GM23338 (cell line): ENCODE results near the gene ERI3. TPM values are rescaled to one million over a fixed set of nuclear protein-coding genes. Genes with fewer than 3 reads are reported as not detected.

ENCODE experiments used
- ATAC-seq: fragments of 200-7000 bp; cut with Tn5 transposase; 3 replicates; pipeline ENCODE4 v1.9.1; 2020
- DNase-seq: peaks from one replicate; pipeline ENCODE4 v3.0.0-alpha.2; 2015; ENCODE audit warnings: low spot score
- H2AFZ ChIP-seq: fragments of 200-600 bp; sonication (generic); 2 replicates; pipeline ENCODE4 v1.8.0; 2016; ENCODE audit warnings: antibody characterized with exemption, mild to moderate bottlenecking, moderate library complexity
- H3F3A ChIP-seq: fragments of 200-600 bp; sonication (generic); replicated peaks from 2 replicates; pipeline ENCODE4 v1.8.0; 2017; ENCODE audit warnings: antibody characterized with exemption, mixed run types, low read depth
- H3K27ac ChIP-seq: fragments of 200-600 bp; sonication (generic); 2 replicates; pipeline ENCODE4 v1.6.1; 2016; ENCODE audit warnings: low read depth
- H3K27me3 ChIP-seq: fragments of 200-600 bp; sonication (generic); 2 replicates; pipeline ENCODE4 v1.8.0; 2016; ENCODE audit warnings: mild to moderate bottlenecking, mixed run types, moderate library complexity; ENCODE audit not compliant: insufficient read depth
- H3K36me3 ChIP-seq: fragments of 200-600 bp; sonication (generic); 2 replicates; pipeline ENCODE4 v1.8.0; 2016; ENCODE audit warnings: mild to moderate bottlenecking; ENCODE audit not compliant: insufficient read depth
- H3K4me1 ChIP-seq: fragments of 200-600 bp; sonication (generic); 2 replicates; pipeline ENCODE4 v1.8.0; 2016; ENCODE audit warnings: mild to moderate bottlenecking, moderate library complexity; ENCODE audit not compliant: insufficient read depth
- H3K4me2 ChIP-seq: fragments of 200-600 bp; sonication (generic); 2 replicates; pipeline ENCODE4 v1.7.1; 2017; ENCODE audit warnings: mixed run types
- H3K4me3 ChIP-seq: fragments of 200-600 bp; sonication (generic); 2 replicates; pipeline ENCODE4 v1.6.1; 2016; ENCODE audit warnings: mixed run types
- H3K79me2 ChIP-seq: fragments of 200-600 bp; sonication (generic); replicated peaks from 2 replicates; pipeline ENCODE4 v1.8.0; 2017; ENCODE audit warnings: mild to moderate bottlenecking; ENCODE audit not compliant: insufficient read depth
- H3K9me2 ChIP-seq: fragments of 200-600 bp; sonication (generic); 2 replicates; pipeline ENCODE4 v1.8.0; 2017; ENCODE audit not compliant: insufficient read depth
- H4K20me1 ChIP-seq: fragments of 200-600 bp; sonication (generic); replicated peaks from 2 replicates; pipeline ENCODE4 v1.8.0; 2017; ENCODE audit warnings: mild to moderate bottlenecking; ENCODE audit not compliant: insufficient read depth
- H3K27ac Mint-ChIP-seq: 2 replicates; pipeline ENCODE4 v1.8.0; 2020; ENCODE audit warnings: inconsistent platforms, mild to moderate bottlenecking, moderate library complexity, mixed read lengths
- H3K27me3 Mint-ChIP-seq: 3 replicates; pipeline ENCODE4 v1.8.0; 2022; ENCODE audit warnings: low read depth, mild to moderate bottlenecking, moderate library complexity, mixed read lengths, inconsistent platforms; ENCODE audit not compliant: insufficient read depth, poor library complexity
- H3K36me3 Mint-ChIP-seq: 3 replicates; pipeline ENCODE4 v1.8.0; 2021; ENCODE audit warnings: low read depth, mild to moderate bottlenecking, inconsistent platforms, moderate library complexity, mixed read lengths
- H3K4me1 Mint-ChIP-seq: 3 replicates; pipeline ENCODE4 v1.8.0; 2020; ENCODE audit warnings: mild to moderate bottlenecking, inconsistent platforms, mixed read lengths
- H3K4me3 Mint-ChIP-seq: 3 replicates; pipeline ENCODE4 v1.8.0; 2021; ENCODE audit warnings: moderate library complexity, mild to moderate bottlenecking, inconsistent platforms, mixed read lengths
- H3K9me3 Mint-ChIP-seq: 3 replicates; pipeline ENCODE4 v1.8.0; 2020; ENCODE audit warnings: moderate library complexity, mild to moderate bottlenecking, inconsistent platforms, mixed read lengths
- CREB1 ChIP-seq: fragments of 250-450 bp; sonication (Bioruptor Pico); IDR thresholded peaks from 2 replicates; pipeline ENCODE4 v1.5.0; 2020; ENCODE audit warnings: low read depth, mild to moderate bottlenecking, moderate library complexity
- ETS1 ChIP-seq: IDR thresholded peaks from 2 replicates; pipeline ENCODE4 v1.6.1; 2016; ENCODE audit warnings: antibody characterized with exemption
- EZH2 ChIP-seq: fragments of 200-600 bp; sonication (generic); IDR thresholded peaks from one replicate; pipeline ENCODE4 v1.8.0; 2017; ENCODE audit warnings: antibody characterized with exemption, mild to moderate bottlenecking, low read depth; ENCODE audit not compliant: unreplicated experiment
- EZH2phosphoT487 ChIP-seq: fragments of 200-600 bp; sonication (generic); IDR thresholded peaks from one replicate; pipeline ENCODE4 v1.8.1; 2018; ENCODE audit warnings: antibody characterized with exemption; ENCODE audit not compliant: unreplicated experiment
- JUNB ChIP-seq: IDR thresholded peaks from one replicate; pipeline ENCODE4 v1.6.1; 2016; ENCODE audit warnings: antibody characterized with exemption; ENCODE audit not compliant: unreplicated experiment
- POLR2AphosphoS5 ChIP-seq: IDR thresholded peaks from 2 replicates; pipeline ENCODE4 v1.6.1; 2016; ENCODE audit warnings: antibody characterized with exemption, low read depth
- REST ChIP-seq: IDR thresholded peaks from one replicate; pipeline ENCODE4 v1.6.1; 2018; ENCODE audit warnings: antibody characterized with exemption; ENCODE audit not compliant: unreplicated experiment
- ZNF462 ChIP-seq: fragments of 250-450 bp; sonication (Bioruptor Pico); IDR thresholded peaks from 2 replicates; pipeline ENCODE4 v1.5.0; 2020; ENCODE audit warnings: mild to moderate bottlenecking, moderate library complexity
- polyA plus RNA-seq: library from polyadenylated mRNA; unstranded; fragments of >200 nt; fragmentation: Nextera tagmentation; extraction: Ambion mirVana; gene quantifications from 2 replicates; pipeline ENCODE4 v1.2.1, GENCODE V29; 2016
- total RNA-seq: library from RNA; depleted of rRNA; stranded (reverse); fragments of >200 nt; shearing (Covaris generic); gene quantifications from 2 replicates; pipeline ENCODE4 v1.2.3, GENCODE V29; 2014

The ERI3 gene
- total and polyA plus RNA-seq, 2 experiments from 2014 or later: 63.0 to 70.1 TPM

DNA sequence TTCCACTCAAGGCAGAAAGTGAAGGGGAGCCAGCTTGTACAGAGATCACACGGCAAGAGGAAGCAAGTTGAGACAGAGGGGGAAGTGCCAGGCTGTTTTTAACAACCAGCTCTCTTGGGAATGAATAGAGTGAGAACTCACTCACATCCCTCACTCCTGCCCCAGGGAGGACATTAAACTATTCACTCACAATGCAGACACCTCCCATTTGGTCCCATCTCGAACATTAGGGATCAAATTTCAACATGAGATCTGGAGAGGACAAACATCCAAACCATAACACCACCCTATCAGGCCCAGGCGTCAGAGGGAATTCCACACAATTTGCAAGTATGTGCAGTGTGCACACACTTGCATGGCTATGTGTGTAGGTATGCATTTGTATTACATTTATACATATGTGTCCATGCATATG is 79.1 kb downstream of the ERI3 start:
- H3K36me3 ChIP-seq: no peaks in the 10 kb centered on the region
- TF ChIP-seq CREB1 (CRISPR knock-in tag): no peak
- no peak for TF ChIP-seq POLR2AphosphoS5
- TF ChIP-seq REST: no peak
- TF ChIP-seq JUNB: no peak
- TF ChIP-seq EZH2: no peak
- TF ChIP-seq EZH2phosphoT487: no peak
- no peak for TF ChIP-seq ETS1
- no peak for TF ChIP-seq ZNF462 (CRISPR knock-in tag)
- H3F3A ChIP-seq: 0 out of 2 replicates have a peak, but pooled peaks cover 5% of the 10 kb centered on the region
- no peaks in the 10 kb centered on the region; the same call in 1 of the 2 replicates for H3K79me2 ChIP-seq
- peak; percentile 78 for ATAC-seq
- H3K9me2 ChIP-seq: no peaks in the 10 kb centered on the region
- DNase-seq: peak; percentile 33
- no peak overlapping the region for H3K27ac ChIP-seq
- peaks cover 9% of the 10 kb centered on the region for H3K4me1 Mint-ChIP-seq
- no peak overlapping the region for H3K27ac Mint-ChIP-seq
- no peaks in the 10 kb centered on the region for H3K9me3 Mint-ChIP-seq
- no peaks in the 10 kb centered on the region for H3K36me3 Mint-ChIP-seq
- H3K4me3 Mint-ChIP-seq: no peak overlapping the region
- peak overlapping the region; percentile 37; the same call in 1 of the 2 replicates for H3K4me2 ChIP-seq
- H3K4me3 ChIP-seq: no peak overlapping the region
- peaks cover 2% of the 10 kb centered on the region for H3K27me3 Mint-ChIP-seq
- H3K27me3 ChIP-seq: no peaks in the 10 kb centered on the region
- no peak overlapping the region for H2AFZ ChIP-seq
- peaks cover 4% of the 10 kb centered on the region for H3K4me1 ChIP-seq
- peaks cover 25% of the 10 kb centered on the region; the same call in 1 of the 2 replicates for H4K20me1 ChIP-seq
